ENCODE data around the gene C12orf43.

Gene C12orf43

DNA sequence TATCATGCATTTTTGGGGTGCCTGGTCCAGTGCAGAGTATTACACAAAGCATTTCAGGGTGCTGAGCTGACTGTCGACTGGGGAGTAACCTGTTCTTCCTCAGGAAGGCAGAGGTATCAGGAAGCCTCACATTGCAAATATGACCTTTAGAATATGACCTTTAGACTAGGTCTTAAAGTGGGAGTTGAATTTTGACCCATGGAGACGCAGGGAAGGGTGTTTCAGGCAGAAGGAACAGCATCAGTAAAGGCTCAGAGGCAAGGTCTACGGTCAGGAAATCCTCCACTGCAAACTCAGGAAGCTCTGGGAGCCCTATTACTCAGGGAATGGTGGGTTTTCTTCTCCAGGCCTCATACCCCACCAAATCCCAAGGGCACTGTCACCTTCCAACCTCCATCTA, 26.6 kb downstream of the C12orf43 start:
- no peak overlapping the region for H3K27ac ChIP-seq (ENCODE audit: low read length)
- H3K4me1 ChIP-seq (ENCODE audit: low read length) = no peaks in the 10 kb centered on the region
- DNase-seq = no peak
- no peak overlapping the region for H3K9ac ChIP-seq (ENCODE audit: low read length)
- TF ChIP-seq EZH2phosphoT487 (IDR thresholded peaks at IDR 0.05; ENCODE audit: low read length) = no peak
- H3K36me3 ChIP-seq (replicated peaks; ENCODE audit: insufficient read depth, low read length) = no peaks in the 10 kb centered on the region
- H3F3A ChIP-seq (ENCODE audit: insufficient read depth, low read length) = no peaks in the 10 kb centered on the region
- no peaks in the 10 kb centered on the region for H4K20me1 ChIP-seq (ENCODE audit: insufficient read depth, low read length)
- no peaks in the 10 kb centered on the region for H3K27me3 ChIP-seq (replicated peaks; ENCODE audit: insufficient read depth, low read length)
- no peaks in the 10 kb centered on the region for H3K9me3 ChIP-seq (replicated peaks; ENCODE audit: insufficient read depth, low read length)
- no peak overlapping the region for H2AFZ ChIP-seq (ENCODE audit: low read length)
- H3K4me3 ChIP-seq (ENCODE audit: low read length) = no peak overlapping the region
- H3K79me2 ChIP-seq (ENCODE audit: low read length) = no peaks in the 10 kb centered on the region
- H3K9me2 ChIP-seq (replicated peaks; ENCODE audit: insufficient read depth, low read length) = no peaks in the 10 kb centered on the region
- H3K4me2 ChIP-seq (ENCODE audit: low read depth, low read length) = no peak overlapping the region

DNA sequence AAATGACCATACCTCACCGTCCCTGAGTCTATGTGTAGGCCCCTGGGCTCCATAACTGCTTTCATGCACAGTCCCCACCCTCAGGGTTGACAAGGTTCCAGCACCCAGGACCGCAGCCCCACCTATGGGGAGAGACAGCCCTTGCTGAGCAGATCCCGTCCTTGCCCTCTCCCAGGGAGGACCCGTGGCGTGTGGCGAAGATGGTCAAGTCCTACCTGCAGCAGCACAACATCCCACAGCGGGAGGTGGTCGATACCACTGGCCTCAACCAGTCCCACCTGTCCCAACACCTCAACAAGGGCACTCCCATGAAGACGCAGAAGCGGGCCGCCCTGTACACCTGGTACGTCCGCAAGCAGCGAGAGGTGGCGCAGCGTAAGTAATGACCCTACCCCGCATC, 27.6 kb downstream of the C12orf43 start:
- Histone ChIP-seq H3K27ac (ENCODE audit: low read length) (no peak overlapping the region), H3K36me3 (replicated peaks; ENCODE audit: insufficient read depth, low read length) (no peaks in the 10 kb centered on the region), H3K79me2 (ENCODE audit: low read length) (no peaks in the 10 kb centered on the region), H3K9me2 (replicated peaks; ENCODE audit: insufficient read depth, low read length) (no peaks in the 10 kb centered on the region), H3K4me2 (ENCODE audit: low read depth, low read length) (no peak overlapping the region), H3K9me3 (replicated peaks; ENCODE audit: insufficient read depth, low read length) (no peaks in the 10 kb centered on the region), H3K27me3 (replicated peaks; ENCODE audit: insufficient read depth, low read length) (no peaks in the 10 kb centered on the region), H3K4me1 (ENCODE audit: low read length) (no peaks in the 10 kb centered on the region), H4K20me1 (ENCODE audit: insufficient read depth, low read length) (no peaks in the 10 kb centered on the region), H3K4me3 (ENCODE audit: low read length) (no peak overlapping the region), H3F3A (ENCODE audit: insufficient read depth, low read length) (no peaks in the 10 kb centered on the region), H2AFZ (ENCODE audit: low read length) (no peak overlapping the region), H3K9ac (ENCODE audit: low read length) (no peak overlapping the region)
- TF ChIP-seq EZH2 (optimal IDR thresholded peaks at IDR 0.05; ENCODE audit: low read depth, low read length) (no peak), EZH2phosphoT487 (IDR thresholded peaks at IDR 0.05; ENCODE audit: low read length) (no peak)
- TF ChIP-seq, protein P1, sequence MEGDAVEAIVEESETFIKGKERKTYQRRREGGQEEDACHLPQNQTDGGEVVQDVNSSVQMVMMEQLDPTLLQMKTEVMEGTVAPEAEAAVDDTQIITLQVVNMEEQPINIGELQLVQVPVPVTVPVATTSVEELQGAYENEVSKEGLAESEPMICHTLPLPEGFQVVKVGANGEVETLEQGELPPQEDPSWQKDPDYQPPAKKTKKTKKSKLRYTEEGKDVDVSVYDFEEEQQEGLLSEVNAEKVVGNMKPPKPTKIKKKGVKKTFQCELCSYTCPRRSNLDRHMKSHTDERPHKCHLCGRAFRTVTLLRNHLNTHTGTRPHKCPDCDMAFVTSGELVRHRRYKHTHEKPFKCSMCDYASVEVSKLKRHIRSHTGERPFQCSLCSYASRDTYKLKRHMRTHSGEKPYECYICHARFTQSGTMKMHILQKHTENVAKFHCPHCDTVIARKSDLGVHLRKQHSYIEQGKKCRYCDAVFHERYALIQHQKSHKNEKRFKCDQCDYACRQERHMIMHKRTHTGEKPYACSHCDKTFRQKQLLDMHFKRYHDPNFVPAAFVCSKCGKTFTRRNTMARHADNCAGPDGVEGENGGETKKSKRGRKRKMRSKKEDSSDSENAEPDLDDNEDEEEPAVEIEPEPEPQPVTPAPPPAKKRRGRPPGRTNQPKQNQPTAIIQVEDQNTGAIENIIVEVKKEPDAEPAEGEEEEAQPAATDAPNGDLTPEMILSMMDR (IDR thresholded peaks at IDR 0.05; ENCODE audit: low read length) = no peak
- DNase-seq = no peak

DNA sequence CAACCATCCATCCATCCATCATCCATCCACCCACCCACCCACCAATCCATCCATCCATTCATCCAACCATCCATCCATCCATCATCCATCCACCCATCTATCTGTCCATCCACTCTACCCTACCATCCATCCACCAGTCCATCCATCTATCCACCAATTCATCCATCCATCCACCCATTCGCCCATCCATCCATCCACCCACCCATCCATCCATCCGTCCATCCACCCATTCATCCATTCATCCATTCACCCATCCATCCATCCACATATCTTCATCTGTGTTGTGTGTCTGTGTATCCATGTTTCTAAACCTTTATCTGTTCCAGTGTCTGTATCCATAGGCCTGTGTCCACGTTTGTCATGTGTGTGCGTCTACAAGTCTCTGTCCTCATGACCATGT, 28.1 kb downstream of the C12orf43 start:
- Histone ChIP-seq H3K9ac (ENCODE audit: low read length) (no peak overlapping the region), H3K4me1 (ENCODE audit: low read length) (no peaks in the 10 kb centered on the region), H3K36me3 (replicated peaks; ENCODE audit: insufficient read depth, low read length) (no peaks in the 10 kb centered on the region), H3F3A (ENCODE audit: insufficient read depth, low read length) (no peaks in the 10 kb centered on the region), H3K4me3 (ENCODE audit: low read length) (no peak overlapping the region), H3K79me2 (ENCODE audit: low read length) (no peaks in the 10 kb centered on the region), H3K27me3 (replicated peaks; ENCODE audit: insufficient read depth, low read length) (no peaks in the 10 kb centered on the region), H3K4me2 (ENCODE audit: low read depth, low read length) (no peak overlapping the region), H2AFZ (ENCODE audit: low read length) (no peak overlapping the region), H3K9me3 (replicated peaks; ENCODE audit: insufficient read depth, low read length) (no peaks in the 10 kb centered on the region), H3K27ac (ENCODE audit: low read length) (no peak overlapping the region), H4K20me1 (ENCODE audit: insufficient read depth, low read length) (no peaks in the 10 kb centered on the region), H3K9me2 (replicated peaks; ENCODE audit: insufficient read depth, low read length) (no peaks in the 10 kb centered on the region)
- TF ChIP-seq EZH2phosphoT487 (IDR thresholded peaks at IDR 0.05; ENCODE audit: low read length) (no peak), EZH2 (optimal IDR thresholded peaks at IDR 0.05; ENCODE audit: low read depth, low read length) (no peak)
- TF ChIP-seq, protein P1 (IDR thresholded peaks at IDR 0.05; ENCODE audit: low read length) = no peak
- DNase-seq = no peak

DNA sequence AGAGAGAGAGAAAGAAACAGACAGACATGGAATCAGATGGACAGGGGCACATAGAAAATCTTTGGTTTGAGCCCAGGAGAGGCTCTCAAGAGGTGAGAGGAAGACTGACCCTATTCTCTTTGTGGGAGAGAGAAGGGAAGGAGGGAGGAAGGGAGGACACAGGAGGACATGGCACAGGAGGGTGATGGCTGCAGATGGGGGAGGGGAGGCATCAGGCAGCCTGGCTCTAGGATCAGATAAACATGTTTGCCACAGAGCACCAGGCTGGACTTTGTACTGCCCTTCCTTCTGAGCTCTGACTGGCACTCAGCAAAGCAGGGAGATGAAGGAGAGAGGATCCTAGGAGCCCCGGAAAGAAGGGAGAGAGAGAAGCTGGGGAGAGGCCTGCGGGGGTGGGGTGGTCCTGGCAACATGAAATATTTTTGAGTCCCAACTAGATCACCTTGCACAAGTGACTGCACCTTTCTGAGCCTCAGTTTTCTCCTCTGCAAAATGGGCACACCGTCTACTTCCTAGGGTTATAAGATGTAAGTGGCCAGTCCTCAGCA, 31.9 kb downstream of the C12orf43 start:
- Histone ChIP-seq H3K27me3 (replicated peaks; ENCODE audit: insufficient read depth, low read length) (no peaks in the 10 kb centered on the region), H3K27ac (ENCODE audit: low read length) (no peak overlapping the region), H3F3A (ENCODE audit: insufficient read depth, low read length) (no peaks in the 10 kb centered on the region), H3K79me2 (ENCODE audit: low read length) (no peaks in the 10 kb centered on the region), H3K4me1 (ENCODE audit: low read length) (no peaks in the 10 kb centered on the region), H4K20me1 (ENCODE audit: insufficient read depth, low read length) (no peaks in the 10 kb centered on the region), H3K9ac (ENCODE audit: low read length) (no peak overlapping the region), H2AFZ (ENCODE audit: low read length) (no peak overlapping the region), H3K4me3 (ENCODE audit: low read length) (no peak overlapping the region), H3K4me2 (ENCODE audit: low read depth, low read length) (no peak overlapping the region), H3K9me3 (replicated peaks; ENCODE audit: insufficient read depth, low read length) (no peaks in the 10 kb centered on the region), H3K36me3 (replicated peaks; ENCODE audit: insufficient read depth, low read length) (no peaks in the 10 kb centered on the region), H3K9me2 (replicated peaks; ENCODE audit: insufficient read depth, low read length) (no peaks in the 10 kb centered on the region)
- DNase-seq = no peak
- no peak for TF ChIP-seq EZH2 (optimal IDR thresholded peaks at IDR 0.05; ENCODE audit: low read depth, low read length)
